OCI-LY3 (cell line): ENCODE data around the gene MAPK13.

Experiments used
- H2AFZ ChIP-seq: fragments of 200-600, 300-600 bp; shearing (Covaris generic); 2 replicates; pipeline ENCODE4 v1.6.0; 2014; ENCODE audit warnings: antibody characterized with exemption, low read depth, low read length
- H3K27ac ChIP-seq: fragments of 200-600, 300-600 bp; sonication (generic); 2 replicates; pipeline ENCODE4 v1.5.1; 2014; ENCODE audit warnings: mild to moderate bottlenecking, low read length, moderate library complexity, mixed read lengths
- H3K27me3 ChIP-seq: fragments of 200-600, 300-600 bp; sonication (generic); 2 replicates; pipeline ENCODE4 v1.6.1; 2014; ENCODE audit warnings: low read depth, low read length, mixed read lengths
- H3K36me3 ChIP-seq: fragments of 200-600, 300-600 bp; sonication (generic); replicated peaks from 2 replicates; pipeline ENCODE3; 2014; ENCODE audit warnings: low read depth, low read length, mixed read lengths
- H3K4me1 ChIP-seq: fragments of 300-600, 200-600 bp; sonication (generic); 2 replicates; pipeline ENCODE4 v1.6.1; 2014; ENCODE audit warnings: low read length, mixed read lengths
- H3K4me2 ChIP-seq: fragments of 200-600, 300-600 bp; sonication (generic); 2 replicates; pipeline ENCODE4 v1.6.1; 2014; ENCODE audit warnings: low read length, mixed read lengths
- H3K4me3 ChIP-seq: fragments of 300-600, 200-600 bp; sonication (generic); 2 replicates; pipeline ENCODE4 v1.5.1; 2014; ENCODE audit warnings: antibody characterized with exemption, mild to moderate bottlenecking, low read length, moderate library complexity
- H3K79me2 ChIP-seq: fragments of 300-600, 200-600 bp; shearing (Covaris generic); 2 replicates; pipeline ENCODE4 v1.6.1; 2014; ENCODE audit warnings: mild to moderate bottlenecking, low read length, mixed read lengths
- H3K9ac ChIP-seq: fragments of 300-600, 200-600 bp; shearing (Covaris generic); 2 replicates; pipeline ENCODE4 v1.6.0; 2014; ENCODE audit warnings: mild to moderate bottlenecking, low read length, moderate library complexity
- H3K9me3 ChIP-seq: fragments of 200-600, 300-600 bp; shearing (Covaris generic); 2 replicates; pipeline ENCODE4 v1.6.1; 2014; ENCODE audit warnings: low read length, mixed read lengths; ENCODE audit not compliant: insufficient read depth
- H4K20me1 ChIP-seq: fragments of 200-600, 300-600 bp; sonication (generic); 2 replicates; pipeline ENCODE4 v1.6.1; 2016; ENCODE audit warnings: low read length, mixed read lengths; ENCODE audit not compliant: insufficient read depth
- EZH2phosphoT487 ChIP-seq: fragments of 200-600 bp; shearing (Covaris generic); IDR thresholded peaks from 2 replicates; pipeline ENCODE4 v1.6.1; 2018; ENCODE audit warnings: antibody characterized with exemption, mixed run types, low read depth
- TF ChIP-seq, protein P1 (sequence below): fragments of 200-600, 300-600 bp; sonication (generic); IDR thresholded peaks from 2 replicates; pipeline ENCODE4 v1.5.1; 2014; ENCODE audit warnings: antibody characterized with exemption, low read length, low read depth

The MAPK13 gene

DNA sequence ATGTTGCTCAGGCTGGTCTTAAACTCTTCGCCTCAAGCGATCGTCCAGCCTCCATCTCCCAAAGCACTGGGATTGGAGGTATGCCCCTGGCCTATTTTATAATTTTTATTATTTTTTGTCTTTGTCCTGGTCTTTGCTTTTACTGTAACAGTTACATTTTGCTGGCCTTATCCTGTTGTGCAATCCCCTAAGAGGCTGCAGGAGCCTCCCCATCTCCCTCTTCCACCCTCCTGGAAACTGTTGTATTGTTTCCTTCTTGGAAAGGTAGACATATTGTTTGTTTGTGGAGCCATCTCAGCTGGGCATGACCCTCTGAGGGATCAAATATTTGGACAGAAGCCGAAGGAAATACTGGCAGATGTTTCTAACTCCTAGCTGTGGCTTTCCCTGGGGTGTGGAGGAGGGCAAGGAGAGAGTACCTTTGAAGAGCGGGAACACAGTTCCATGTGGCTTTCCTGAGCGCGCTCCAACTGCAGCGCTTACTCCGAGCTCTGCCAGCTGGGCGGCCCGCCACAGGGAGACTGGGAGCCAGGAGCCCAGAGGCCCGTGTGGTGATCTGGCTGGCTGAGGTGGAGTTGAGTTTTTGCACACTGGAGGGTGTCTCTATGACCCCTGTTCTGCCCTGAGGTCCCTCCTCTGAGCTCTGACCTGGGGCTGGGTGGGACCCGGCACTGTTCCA lies 4.9 kb downstream of the MAPK13 start:
- Histone ChIP-seq H2AFZ (no peak overlapping the region), H4K20me1 (no peaks in the 10 kb centered on the region), H3K9me3 (no peaks in the 10 kb centered on the region), H3K79me2 (no peaks in the 10 kb centered on the region), H3K4me3 (no peak overlapping the region), H3K36me3 (no peaks in the 10 kb centered on the region), H3K9ac (no peak overlapping the region), H3K27me3 (no peaks in the 10 kb centered on the region), H3K4me1 (peaks cover 36% of the 10 kb centered on the region), H3K4me2 (no peak overlapping the region), H3K27ac (no peak overlapping the region)
- TF ChIP-seq EZH2phosphoT487, result no peak
- TF ChIP-seq, protein P1, sequence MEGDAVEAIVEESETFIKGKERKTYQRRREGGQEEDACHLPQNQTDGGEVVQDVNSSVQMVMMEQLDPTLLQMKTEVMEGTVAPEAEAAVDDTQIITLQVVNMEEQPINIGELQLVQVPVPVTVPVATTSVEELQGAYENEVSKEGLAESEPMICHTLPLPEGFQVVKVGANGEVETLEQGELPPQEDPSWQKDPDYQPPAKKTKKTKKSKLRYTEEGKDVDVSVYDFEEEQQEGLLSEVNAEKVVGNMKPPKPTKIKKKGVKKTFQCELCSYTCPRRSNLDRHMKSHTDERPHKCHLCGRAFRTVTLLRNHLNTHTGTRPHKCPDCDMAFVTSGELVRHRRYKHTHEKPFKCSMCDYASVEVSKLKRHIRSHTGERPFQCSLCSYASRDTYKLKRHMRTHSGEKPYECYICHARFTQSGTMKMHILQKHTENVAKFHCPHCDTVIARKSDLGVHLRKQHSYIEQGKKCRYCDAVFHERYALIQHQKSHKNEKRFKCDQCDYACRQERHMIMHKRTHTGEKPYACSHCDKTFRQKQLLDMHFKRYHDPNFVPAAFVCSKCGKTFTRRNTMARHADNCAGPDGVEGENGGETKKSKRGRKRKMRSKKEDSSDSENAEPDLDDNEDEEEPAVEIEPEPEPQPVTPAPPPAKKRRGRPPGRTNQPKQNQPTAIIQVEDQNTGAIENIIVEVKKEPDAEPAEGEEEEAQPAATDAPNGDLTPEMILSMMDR, result no peak

DNA sequence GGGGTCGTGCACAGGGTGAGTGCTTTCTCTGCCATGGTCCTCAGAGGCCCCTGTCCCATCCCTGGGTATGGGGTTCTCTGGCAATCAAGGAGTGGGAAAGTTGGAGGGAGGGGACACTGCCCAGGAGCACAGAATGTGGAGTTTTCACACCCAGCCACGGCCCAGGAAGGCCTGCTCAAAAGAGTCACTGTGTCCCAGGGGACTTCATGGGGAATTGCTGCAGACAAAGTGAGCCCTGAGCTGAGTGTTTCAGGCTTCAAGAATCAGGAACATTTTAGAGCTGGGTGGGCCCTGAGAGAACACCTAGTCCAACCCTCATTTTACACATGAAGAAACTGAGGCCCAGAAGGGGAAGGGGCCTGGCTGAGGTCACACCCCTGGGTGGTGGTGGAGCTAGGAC lies 5.7 kb downstream of the MAPK13 start:
- Histone ChIP-seq H3K9me3 (no peaks in the 10 kb centered on the region), H2AFZ (no peak overlapping the region), H3K9ac (no peak overlapping the region), H3K27me3 (no peaks in the 10 kb centered on the region), H3K36me3 (no peaks in the 10 kb centered on the region), H3K27ac (no peak overlapping the region), H3K4me1 (peaks cover 32% of the 10 kb centered on the region), H3K4me3 (no peak overlapping the region), H3K79me2 (no peaks in the 10 kb centered on the region), H3K4me2 (no peak overlapping the region), H4K20me1 (no peaks in the 10 kb centered on the region)
- no peak for TF ChIP-seq EZH2phosphoT487
- TF ChIP-seq, protein P1, result no peak

DNA sequence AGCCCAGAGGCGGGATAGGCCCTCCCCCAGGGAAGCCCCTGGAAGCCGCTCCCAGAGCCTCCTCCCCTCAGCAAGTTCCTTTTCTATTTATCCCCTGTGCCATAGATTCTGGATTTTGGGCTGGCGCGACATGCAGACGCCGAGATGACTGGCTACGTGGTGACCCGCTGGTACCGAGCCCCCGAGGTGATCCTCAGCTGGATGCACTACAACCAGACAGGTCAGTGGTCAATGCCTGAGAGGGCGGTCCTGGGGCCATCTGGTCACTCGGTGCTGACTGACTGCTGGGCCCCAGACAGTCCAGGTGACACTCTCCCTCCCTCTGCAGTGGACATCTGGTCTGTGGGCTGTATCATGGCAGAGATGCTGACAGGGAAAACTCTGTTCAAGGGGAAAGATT lies 6.2 kb downstream of the MAPK13 start:
- H2AFZ ChIP-seq, result no peak overlapping the region
- H3K4me1 ChIP-seq, result peaks cover 27% of the 10 kb centered on the region
- no peak overlapping the region for H3K9ac ChIP-seq
- no peak overlapping the region for H3K4me3 ChIP-seq
- no peaks in the 10 kb centered on the region for H3K9me3 ChIP-seq
- H3K36me3 ChIP-seq, result no peaks in the 10 kb centered on the region
- H3K4me2 ChIP-seq, result no peak overlapping the region
- no peak overlapping the region for H3K27ac ChIP-seq
- TF ChIP-seq EZH2phosphoT487, result no peak
- TF ChIP-seq, protein P1, result no peak
- no peaks in the 10 kb centered on the region for H3K27me3 ChIP-seq
- no peaks in the 10 kb centered on the region for H4K20me1 ChIP-seq
- no peaks in the 10 kb centered on the region for H3K79me2 ChIP-seq

DNA sequence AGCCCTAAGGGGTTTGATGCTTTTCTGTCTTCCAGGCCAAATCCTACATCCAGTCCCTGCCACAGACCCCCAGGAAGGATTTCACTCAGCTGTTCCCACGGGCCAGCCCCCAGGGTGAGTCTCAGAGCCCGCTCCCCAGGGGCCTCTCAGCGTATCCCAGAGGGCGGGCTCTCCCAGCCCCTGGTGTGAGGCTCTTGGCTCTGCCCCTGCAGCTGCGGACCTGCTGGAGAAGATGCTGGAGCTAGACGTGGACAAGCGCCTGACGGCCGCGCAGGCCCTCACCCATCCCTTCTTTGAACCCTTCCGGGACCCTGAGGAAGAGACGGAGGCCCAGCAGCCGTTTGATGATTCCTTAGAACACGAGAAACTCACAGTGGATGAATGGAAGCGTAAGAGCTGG lies 8.4 kb downstream of the MAPK13 start:
- Histone ChIP-seq H3K27ac (no peak overlapping the region), H3K9ac (no peak overlapping the region), H3K4me3 (no peak overlapping the region), H3K27me3 (no peaks in the 10 kb centered on the region), H3K4me1 (peaks cover 18% of the 10 kb centered on the region), H2AFZ (no peak overlapping the region), H3K36me3 (no peaks in the 10 kb centered on the region), H4K20me1 (no peaks in the 10 kb centered on the region), H3K4me2 (no peak overlapping the region), H3K79me2 (no peaks in the 10 kb centered on the region), H3K9me3 (no peaks in the 10 kb centered on the region)
- TF ChIP-seq, protein P1, result no peak
- TF ChIP-seq EZH2phosphoT487, result no peak
